Measurements from ENCODE around the gene ZCWPW1. TPM values are rescaled to one million over a fixed set of nuclear protein-coding genes. Genes with fewer than 3 reads are reported as not detected.
A peak's percentile ranks its signal among the peaks of the same experiment; 100 is the strongest.
"Not testable (repeated sequence)": the region's sequence is repeated elsewhere in the genome, so short reads cannot be mapped to it uniquely, and the experiment has no call there.

Gene ZCWPW1
- total RNA-seq, 1 donor from 2014 or later, result 4.4 TPM

DNA sequence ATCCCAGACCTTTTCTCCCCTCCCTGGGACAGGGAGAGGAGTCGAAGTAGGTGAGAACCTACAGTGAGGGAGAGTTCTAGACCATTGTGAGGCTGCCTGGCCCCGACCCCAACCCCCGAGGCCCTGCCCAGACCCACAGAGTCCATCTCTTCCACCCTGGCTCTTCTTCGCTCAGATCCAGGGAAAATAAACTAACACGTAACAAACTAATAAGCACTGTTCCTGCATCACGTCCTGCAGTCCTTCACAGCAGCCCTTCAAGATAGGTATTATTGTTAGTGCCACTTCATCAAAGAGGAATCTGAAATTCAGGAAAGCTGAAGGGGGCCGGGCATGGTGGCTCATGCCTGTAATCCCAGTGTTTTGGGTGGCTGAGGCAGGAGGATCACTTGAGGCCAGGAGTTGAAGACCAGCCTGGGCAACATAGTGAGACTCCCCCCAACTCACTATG is 35.7 kb upstream of the ZCWPW1 start, which contains the start of gene SPACDR:
TSS of gene SPACDR (minus strand) at position 51 of the 451 bp plus-strand sequence. CDS start 235 bp downstream, outside the sequence.
- ATAC-seq, result no peak
- no peak for DNase-seq (ENCODE audit: missing footprints)
- intact Hi-C loops (cut with DNase I), result no loop called here

DNA sequence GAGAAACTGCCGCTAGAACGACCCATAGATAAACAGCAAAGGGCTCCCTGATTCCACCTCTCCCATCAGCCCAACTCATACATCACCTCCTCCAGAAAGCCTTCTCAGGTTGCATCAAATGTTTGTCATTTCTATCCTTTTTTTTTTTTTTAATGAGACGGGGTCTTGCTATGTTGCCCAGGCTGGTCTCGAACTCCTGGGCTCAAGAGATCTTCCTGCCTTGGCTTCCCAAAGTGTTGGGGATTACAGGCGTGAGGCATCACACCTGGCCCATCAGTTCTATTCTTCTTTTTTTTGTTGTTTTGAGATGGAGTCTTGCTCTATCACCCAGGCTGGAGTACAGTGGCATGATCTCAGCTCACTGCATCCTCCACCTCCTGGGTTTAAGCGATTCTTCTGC is 28.5 kb upstream of the ZCWPW1 start:
- ATAC-seq (no peak), DNase-seq (ENCODE audit: missing footprints) (no peak)
- intact Hi-C loops (cut with DNase I), result no loop called here

DNA sequence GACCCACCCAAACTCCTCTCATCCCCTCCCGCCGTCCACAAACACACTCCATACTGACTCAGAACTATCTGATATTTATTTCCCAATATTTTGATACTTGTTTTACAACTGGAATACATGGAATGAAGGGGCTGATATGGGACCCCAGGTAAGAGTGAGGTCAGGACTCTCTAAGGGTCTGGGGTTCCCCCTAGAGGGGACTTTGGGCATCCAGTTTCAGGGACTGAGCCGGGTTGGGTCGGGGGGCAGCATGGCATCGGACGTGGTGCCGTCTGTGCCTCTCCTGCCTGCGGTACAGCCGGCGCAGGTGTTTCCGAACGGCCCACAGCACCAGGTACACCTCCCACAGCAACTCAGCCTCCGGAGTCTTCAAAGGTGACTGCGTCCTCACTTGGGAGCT is 28.1 kb upstream of the ZCWPW1 start:
- DNase-seq (ENCODE audit: missing footprints), result no peak
- intact Hi-C loops (cut with DNase I), result no loop called here
- no peak for ATAC-seq

DNA sequence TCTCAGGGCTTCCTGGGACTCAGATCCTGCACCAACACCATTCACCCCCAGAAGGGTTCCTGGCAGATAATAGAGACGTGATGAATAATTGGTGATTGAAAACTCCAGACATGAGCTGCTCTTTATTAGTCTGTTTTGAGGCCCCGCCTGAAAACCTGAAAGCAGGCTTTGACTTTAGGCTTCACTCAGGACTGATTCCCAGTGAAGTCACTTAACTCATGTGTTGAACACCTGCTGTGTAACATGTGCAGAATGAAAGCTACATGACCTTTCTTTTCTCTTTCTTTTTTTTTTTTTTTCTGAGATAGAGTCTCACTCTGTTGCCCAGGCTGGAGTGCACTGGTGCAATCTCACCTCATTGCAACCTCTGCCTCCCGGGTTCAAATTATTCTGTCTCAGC is 26.7 kb upstream of the ZCWPW1 start:
- ATAC-seq, result no peak
- intact Hi-C loops (cut with DNase I), result no loop called here
- no peak for DNase-seq (ENCODE audit: missing footprints)

DNA sequence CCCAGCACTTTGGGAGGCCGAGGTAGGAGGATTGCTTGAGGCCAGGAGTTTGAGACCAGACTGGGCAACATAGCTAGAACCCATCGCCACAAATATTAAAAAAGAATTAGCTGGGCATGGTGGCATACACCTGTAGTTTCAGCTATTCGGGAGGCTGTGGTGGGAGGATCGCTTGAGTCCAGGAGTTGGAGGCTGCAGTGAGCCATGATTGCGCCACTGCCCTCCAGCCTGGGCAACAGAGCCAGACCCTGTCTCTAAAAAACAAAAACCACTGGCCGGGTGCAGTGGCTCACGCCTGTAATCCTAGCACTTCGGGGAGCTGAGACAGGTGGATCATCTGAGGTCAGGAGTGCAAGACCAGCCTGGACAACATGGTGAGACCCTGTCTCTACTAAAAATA is 25.4 kb upstream of the ZCWPW1 start:
- DNase-seq (ENCODE audit: missing footprints); intact Hi-C loops (cut with DNase I); ATAC-seq: not testable (repeated sequence)

DNA sequence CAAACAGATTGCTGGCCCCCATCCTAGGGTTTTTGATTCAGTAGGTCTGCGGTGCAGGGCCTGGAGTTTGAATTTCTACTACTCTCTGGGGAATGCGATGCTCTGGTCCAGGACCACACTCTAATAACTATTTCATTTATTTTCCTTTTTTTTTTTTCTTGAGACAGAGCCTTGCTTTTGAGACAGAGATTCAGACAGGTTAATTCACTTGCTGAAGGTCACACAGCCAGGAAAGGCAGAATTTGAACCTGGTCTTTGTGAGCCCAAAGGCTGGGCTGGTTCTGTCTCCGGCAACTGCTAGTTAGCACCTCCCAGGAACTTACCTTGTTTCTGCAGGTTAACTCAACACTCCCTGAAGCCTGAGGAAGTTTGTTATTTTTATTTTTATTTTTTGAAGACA is 24.0 kb upstream of the ZCWPW1 start:
- DNase-seq (ENCODE audit: missing footprints) (no peak), ATAC-seq (no peak)
- intact Hi-C loops (cut with DNase I), result no loop called here

DNA sequence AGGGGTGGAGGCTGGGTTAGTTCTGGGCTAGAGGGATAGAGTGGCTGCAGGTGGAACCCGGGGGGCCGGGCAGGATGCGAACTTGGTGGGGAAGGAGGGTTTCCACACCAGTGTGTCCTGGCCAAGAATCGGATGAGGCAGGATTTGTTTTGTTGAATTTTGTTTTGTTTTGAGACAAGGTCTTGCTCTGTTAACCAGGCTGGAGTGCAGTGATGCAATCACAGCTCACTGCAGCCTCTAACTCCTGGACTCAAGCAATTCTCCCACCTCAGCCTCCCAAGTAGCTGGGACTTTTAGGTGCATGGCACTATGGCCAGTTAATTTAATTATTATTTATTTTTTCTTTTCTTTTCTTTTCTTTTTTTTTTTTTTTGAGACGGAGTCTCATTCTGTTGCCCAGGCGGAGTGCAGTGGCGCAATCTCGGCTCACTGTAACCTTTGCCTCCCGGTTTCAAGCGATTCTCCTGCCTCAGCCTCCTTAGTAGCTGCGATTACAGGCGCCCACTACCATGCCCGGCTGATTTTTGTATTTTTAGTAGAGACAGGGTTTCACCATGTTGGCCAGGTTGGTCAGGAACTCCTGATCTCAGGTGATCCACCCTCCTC is 20.8 kb upstream of the ZCWPW1 start:
- DNase-seq (ENCODE audit: missing footprints) (peak; percentile 43), ATAC-seq (no peak)
- intact Hi-C loops (cut with DNase I), result no loop called here

DNA sequence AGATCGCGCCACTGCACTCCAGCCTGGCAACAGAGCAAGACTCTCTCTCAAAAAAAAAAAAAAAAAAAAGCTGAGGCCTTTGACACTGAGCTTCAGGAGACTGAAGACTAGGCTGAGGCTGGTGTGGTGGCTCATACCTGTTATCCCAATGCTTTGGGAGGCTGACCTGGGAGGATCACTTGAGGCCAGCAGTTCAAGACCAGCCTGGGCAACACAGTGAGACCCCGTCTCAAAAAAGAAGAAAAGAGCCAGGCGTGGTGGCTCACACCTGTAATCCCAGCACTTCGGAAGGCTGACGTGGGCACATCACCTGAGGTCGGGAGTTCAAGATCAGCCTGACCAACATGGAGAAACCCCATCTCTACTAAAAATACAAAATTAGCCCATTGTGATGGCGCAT is 18.9 kb upstream of the ZCWPW1 start:
- ATAC-seq; intact Hi-C loops (cut with DNase I): not testable (repeated sequence)
- peak; percentile 26 for DNase-seq (ENCODE audit: missing footprints)

DNA sequence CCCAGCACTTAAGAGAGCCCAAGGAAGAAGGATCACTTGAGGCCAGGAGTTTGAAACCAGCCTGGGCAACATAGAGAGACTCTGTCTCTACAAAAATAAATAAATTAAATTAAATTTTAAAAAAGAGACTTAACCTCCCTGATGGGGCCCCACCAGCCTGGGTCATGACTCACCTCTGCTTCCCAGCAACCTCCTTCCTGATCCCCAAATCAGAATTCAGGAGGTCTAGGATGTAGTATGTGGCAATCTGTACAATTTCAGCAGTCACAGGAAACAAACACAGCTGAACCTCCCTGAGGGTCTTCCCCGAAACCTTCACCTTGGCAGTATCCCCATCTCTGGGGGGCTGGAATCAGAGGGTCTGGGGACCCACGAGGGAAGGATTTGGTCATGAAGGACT is 17.5 kb upstream of the ZCWPW1 start:
- DNase-seq (ENCODE audit: missing footprints) (no peak), ATAC-seq (no peak)
- intact Hi-C loops (cut with DNase I), result no loop called here

DNA sequence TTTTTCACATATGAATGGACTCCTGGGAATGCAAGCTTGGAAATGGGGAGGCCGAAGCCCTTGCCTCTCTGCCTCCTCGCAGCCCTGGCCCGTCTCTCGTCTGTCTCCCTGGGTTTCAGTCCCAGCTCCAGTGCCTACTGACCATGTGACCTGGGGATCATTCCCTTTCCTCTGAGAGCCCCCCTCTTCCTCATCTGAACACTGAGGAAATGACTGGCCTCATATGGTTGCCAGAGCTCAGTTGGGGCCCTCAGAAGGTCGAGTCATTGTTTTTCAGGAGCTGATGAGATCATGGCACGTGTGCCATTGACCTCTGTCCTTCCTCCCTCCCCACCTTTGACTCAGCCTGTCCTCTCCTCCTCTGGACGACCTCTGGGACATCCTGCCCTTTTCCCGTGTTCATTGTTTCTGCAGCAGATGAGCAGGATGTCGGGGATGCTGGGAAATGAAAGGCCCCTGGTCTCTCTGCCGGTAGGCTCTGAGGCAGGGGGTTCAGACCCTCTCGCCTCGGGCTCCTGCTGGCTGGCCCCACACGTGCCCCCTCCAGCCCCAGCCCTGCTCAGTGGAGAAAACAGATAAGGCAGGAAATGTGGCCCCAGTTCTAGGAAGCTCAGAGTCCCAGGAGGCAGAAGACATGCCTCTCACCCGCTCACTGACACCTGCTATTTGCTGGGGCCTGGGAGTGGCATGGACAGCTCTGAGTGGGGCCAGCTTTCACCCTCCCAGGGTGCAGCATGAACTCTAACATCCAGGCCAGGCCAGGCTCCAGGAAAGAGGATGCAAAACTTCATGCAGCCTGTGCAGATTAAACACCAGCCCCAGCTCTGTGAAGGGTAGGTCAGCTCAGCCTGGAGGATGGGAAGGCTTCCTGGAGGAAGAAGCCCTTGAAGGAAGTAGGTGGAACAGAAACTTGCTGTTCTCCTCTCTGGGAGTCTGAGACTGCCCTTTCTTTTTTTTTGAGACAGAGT is 16.1 kb upstream of the ZCWPW1 start:
- DNase-seq (ENCODE audit: missing footprints) (peak; percentile 53), ATAC-seq (peak; percentile 40)
- intact Hi-C loops (cut with DNase I), result no loop called here

DNA sequence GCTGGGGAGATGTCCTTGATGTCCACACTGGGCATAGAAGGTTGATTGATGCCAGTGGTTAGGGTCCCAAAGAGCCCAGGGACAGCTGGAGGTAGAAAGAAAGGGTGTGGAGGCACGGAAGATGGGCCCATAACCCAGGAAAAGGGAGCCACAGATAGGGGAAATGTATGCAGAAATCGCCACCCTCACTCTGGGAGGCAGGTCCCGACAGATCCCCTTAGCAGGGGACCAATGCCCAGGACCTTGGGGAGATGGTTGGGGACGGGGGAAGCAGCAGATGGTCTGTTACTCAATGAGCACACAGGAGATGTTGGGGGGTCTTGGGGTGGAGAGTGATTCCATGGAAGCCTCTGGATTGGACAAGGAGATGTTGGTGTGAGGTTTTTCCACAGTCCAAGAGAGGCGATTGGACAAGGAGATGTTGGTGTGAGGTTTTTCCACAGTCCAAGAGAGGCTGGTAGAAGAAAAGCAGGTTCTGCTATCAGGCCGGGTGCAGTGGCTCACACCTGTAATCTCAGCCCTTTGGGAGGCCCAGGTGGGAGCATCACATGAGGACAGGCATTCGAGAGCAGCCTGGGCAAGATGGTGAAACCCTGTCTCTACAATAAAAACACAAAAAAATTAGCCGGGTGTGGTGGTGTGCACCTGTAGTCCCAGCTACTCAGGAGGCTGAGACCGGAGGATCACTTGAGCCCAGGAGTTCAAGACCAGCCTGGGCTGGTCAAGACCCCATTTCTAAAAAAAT is 14.8 kb upstream of the ZCWPW1 start:
- intact Hi-C loops (cut with DNase I), result no loop called here
- DNase-seq (ENCODE audit: missing footprints), result no peak
- no peak for ATAC-seq

DNA sequence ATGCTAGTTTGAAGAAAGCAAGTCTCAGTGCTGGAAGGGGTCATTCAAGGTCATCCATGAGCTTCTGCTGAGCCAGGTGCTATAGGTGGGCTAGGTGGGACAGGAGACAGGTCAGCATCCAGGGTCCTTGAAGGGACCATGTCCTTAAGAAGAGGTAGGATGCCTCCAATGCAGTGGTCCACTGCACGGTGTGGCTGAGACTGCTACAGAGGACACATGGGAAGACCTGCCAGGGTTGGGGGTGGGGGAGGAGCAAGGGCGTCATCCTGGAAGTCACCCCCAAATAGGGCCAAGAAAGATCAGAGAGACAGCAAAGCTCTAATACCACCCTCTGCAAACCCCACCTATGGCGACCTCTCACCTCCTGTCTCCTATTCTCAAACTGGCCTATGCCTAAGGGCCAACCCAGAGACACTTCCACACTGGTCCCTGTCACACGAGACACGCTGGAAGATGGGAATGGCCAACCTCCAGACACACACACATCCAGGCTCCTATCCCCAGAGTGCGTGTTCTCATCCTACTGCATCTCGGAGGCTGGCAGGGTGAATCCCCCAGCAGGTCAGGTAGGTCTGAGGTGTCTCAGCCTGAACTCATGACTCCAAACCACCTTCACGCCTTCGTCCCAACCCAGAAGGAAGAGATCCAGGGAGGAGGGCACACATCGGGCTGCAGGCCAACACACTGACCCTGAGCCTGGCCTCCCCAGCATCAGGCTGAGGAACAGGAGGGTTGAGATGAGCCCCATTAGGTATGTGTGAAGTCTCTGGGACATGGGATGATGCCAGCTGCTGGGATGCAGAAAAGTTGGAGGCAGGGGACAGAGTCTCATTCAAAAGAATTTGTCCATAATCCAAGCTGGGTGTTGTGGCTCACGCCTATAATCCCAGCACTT is 13.4 kb upstream of the ZCWPW1 start:
- no peak for DNase-seq (ENCODE audit: missing footprints)
- intact Hi-C loops (cut with DNase I), result no loop called here
- ATAC-seq, result no peak

DNA sequence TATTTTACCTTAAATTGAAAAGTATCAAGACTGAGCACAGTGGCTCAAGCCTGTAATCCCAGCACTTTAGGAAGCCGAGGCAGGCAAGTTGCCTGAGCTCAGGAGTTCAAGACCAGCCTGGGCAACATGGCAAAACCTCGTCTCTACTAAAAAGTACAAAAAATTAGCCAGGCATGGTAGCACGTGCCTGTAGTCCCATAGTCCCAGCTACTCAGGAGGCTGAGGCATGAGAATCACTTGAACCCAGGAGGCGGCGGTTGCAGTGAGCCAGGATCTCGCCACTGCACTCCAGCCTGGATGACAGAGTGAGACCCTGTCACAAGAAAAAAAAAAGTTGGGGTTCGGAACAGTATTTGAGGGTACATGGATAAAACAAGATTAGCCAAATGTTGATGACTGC is 10.7 kb upstream of the ZCWPW1 start:
- DNase-seq (ENCODE audit: missing footprints); intact Hi-C loops (cut with DNase I); ATAC-seq: not testable (repeated sequence)

DNA sequence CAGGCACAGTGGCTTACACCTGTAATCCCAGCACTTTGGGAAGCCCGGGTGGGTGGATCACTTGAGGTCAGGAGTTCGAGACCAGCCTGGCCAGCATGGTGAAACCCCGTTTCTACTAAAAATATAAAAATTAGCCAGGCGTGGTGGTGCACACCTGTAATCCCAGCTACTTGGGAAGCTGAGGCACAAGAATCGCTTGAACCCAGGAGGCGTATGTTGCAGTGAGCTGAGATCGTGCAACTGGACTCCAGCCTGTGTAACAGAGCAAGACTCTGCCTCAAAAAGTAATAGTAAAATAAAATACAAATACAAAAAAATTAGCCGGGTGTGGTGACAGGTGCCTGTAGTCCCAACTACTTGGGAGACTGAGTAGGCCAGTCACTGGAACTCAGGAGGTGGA is 10.2 kb upstream of the ZCWPW1 start:
- DNase-seq (ENCODE audit: missing footprints); intact Hi-C loops (cut with DNase I): not testable (repeated sequence)

DNA sequence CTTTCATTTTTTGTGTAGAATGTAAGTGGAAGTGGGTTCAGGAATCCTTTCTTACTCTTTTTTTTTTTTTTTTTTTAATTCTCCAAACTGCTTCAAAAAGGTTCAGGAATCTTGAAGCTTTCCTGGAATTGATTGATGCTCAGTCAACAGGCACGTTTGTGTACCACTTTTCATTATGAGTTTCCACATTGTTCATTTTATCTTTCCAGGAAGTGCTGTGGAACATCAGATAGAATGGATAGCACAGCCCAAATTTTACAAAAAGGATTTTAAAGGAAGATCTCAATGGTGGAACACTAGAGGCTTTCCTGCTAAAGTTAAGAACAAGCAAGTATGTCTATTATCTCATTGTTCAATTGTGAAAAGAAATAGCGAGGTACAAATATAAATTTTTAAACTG is 9.7 kb upstream of the ZCWPW1 start:
- intact Hi-C loops (cut with DNase I), result no loop called here
- no peak for DNase-seq (ENCODE audit: missing footprints)
- ATAC-seq, result no peak

More for the DNA sequence above, 10.2 kb upstream of the ZCWPW1 start:
- not testable (repeated sequence) for ATAC-seq

DNA sequence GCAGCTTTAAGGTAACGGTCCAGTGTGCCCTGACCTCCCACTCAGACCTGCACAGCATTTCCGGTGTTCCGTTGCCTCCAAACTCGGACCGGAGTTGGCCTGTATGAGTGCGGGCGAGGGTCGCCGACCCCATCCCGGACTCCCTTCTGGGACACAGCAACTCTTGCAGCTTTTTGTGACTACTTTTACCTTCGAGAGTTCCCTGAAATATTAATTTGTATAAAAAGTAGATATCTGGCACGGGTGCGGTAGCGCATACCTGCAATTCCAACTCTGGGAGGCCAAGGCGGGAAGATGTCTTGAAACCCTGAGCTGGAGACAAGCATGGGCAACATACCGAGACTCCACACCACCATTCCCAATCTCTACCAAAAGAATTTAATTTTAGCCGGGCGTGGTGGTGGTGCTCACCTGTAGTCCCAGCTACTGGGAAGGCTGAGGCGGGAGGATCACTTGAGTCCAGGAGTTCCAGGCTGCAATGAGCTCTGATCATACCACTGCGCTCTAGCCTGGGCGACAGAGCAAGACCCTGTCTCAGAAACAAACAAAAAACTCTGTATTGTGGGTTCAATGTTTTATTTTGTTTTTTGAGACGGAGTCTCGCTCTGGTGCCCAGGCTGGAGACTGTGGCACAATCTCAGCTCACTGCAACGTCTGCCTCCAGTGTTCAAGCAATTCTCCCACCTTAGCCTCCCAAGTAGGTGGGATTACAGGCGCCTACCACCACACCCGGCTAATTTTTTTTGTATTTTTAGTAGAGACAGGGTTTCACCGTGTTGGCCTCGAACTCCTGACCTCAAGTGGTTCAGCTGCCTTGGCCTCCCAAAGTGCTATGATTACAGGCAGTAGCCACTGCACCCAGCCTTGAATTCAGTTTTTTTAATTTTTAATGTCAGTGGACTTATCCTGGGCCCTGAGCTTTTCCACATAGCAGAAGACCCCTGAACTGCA is 8.9 kb upstream of the ZCWPW1 start:
- ATAC-seq (no peak), DNase-seq (ENCODE audit: missing footprints) (no peak)
- intact Hi-C loops (cut with DNase I), result no loop called here

Measured in Right ventricle myocardium inferior (tissue), 1 donor.